GM19025 (cell line): ENCODE data around the gene GHR.

Experiments
- ATAC-seq: cut with Tn5 transposase; IDR thresholded peaks from one replicate; pipeline ENCODE4 v1.9.1; 2021; ENCODE audit warnings: mild to moderate bottlenecking, low read depth, moderate library complexity; ENCODE audit not compliant: unreplicated experiment

GHR gene

DNA sequence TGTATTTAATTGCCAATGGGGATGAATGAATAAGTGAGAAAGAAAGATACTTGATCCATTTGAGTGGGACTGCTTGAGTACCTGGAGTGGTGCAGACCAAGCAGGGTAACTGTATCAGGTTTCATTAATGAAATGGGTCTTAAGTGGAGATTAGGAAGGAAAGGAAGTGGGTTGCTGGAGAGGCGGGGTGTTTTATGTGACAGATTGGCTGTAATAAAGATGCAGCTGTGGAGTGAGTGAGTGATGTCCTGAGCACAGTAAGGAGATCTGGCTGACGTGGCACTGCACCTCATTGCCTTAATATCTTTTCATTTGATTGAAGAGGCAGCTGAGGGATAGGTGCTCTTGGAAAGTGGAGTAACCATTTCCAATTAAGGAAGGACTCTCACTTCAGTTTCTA, 172.4 kb downstream of the GHR start:
- no peak for ATAC-seq

DNA sequence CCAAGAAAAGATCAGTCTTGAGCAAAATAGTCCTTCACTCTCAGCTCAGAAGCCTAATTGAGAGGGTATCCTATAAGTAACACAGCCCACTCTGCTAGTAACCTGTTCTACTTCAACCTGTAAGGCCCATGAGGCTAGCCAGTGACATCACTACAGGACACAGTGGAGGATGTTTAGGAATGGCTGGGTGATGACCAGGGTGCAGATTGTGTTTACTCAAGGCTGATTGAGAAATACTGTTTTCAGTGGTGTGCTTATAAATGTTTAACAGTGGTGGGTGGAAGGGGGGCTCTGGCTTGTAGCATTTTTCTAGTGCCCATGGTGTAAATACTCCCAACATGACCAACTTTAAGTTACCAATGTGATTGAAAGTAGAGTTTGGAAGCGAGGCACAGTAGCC, 173.6 kb downstream of the GHR start:
- ATAC-seq, result no peak

DNA sequence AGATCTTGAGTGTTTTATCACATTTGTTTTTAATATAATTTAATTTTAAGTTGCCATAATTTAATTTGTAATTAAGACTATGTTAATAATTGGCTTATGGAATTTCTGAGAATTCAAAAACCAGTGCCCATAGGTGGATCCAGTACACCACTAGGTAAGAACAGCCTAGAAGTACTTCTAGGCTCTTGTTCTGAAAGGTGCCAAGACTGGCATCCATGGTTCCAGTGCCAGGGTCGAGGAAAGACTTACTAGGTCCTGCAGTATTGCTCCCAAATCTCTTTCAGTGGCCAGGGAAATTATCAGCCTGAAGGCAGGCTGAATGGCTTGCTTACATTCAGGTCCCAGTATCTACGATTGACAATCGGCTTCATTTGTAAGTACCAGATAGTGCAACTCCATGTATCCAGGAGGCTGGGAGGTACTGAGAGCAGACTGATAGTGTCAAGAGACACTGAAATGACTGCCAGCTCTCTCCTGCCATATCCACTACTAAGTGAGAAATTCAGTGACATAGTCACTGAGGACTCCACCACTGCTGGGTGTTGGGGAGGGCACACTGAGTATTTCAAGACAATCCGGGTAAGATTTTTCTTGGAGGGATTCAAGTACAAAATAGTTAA, 174.2 kb downstream of the GHR start:
- ATAC-seq, result no peak

DNA sequence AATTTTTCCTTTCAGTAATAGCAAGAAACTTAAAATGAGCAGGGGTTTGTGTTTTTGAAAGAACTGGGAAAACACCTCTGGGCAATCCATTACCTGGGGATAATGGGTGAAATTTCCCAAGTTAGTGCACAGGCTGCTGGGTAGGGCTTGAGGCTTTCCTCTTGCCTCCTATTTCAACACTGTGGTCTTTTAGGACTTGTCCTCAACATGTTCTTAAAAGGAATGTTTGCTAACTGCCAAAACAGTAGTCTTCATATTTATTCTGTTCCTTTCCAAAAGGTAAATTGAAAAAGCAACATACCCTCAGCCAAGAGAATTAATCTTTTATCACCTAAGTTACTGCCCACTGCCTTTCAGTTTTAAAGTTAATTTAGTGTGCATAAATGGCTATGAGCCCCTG, 175.1 kb downstream of the GHR start:
- ATAC-seq, result no peak

DNA sequence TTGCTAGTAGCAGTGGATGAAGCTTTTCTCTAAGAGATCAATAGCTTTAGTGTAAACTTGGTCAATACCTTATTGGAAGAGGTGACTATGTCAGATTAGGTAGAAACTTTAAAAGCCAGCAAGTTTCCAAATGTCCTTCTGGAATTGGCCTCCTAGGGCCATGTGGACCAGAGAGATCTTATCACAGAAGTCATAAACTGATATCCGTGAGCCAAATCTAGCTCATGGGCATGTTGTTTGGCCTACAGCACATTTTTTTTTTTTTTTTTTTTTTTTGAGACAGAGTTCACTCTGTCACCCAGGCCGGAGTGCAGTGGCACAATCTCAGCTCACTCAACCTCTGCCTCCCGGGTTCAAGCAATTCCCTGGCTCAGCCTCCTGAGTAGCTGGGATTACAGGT, 175.9 kb downstream of the GHR start:
- ATAC-seq, result no peak

DNA sequence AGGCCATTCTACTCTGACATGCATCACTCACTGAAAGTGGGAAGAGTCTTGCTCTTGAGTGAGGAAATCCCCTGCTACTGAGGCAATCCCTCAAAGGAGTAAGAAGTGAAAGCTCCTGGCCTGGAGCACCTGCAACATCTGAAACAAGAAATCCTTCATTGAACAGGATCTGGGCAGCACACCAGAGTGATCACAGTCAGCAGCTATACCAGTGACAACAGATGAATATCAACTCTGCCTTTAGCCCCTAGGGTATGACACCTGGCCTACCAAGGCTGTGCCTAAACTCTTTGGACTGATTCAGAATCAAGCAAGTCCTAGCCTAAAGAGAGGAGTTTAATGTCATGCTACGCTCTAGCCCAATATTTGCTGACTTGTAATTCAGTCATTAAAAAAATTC, 177.2 kb downstream of the GHR start:
- ATAC-seq, result no peak

DNA sequence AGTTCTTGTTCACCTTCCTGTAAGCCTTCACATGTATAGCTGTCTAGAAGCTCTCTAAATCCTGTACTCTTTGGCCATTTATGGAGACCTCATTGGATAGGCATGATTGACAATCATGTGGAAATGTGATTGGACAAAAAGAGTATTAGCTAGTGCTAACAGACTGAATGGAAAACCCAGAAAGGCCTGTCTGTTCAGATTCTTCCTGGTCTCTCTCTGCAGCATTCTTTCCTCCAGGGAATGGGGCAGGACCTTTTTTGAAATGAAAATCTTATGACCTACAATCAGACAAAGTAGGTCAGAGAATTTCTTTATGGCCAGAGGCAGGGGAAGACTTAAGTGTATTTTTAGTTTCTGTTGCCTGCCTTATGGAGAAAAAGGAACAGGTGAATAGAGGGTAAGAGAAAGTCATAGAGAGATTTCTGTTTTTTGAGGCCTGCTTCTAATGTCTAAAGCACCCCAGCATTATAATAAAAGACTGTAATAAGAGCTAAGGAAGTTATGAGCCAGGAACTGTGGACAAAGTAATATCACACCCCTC, 181.0 kb downstream of the GHR start:
- no peak for ATAC-seq

DNA sequence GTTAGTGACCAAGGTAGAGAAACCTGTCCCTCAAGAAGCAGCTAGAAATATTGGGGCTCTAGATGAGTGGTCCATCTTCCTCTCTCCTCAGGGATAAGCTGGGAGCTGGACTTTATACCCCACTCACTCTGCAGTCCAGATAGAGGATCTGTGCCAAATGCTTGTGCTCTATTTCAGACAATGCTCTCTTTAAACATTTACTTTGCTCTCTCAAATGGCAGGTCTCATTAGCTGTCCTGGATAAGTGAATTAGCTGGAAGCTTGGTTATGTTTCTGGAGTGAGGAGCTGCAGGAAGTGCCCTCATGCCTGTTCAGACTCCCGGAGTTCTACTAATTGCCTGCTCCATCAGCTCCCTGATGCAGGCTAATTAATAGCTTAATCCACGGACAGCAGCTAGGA, 182.3 kb downstream of the GHR start:
- ATAC-seq, result no peak

DNA sequence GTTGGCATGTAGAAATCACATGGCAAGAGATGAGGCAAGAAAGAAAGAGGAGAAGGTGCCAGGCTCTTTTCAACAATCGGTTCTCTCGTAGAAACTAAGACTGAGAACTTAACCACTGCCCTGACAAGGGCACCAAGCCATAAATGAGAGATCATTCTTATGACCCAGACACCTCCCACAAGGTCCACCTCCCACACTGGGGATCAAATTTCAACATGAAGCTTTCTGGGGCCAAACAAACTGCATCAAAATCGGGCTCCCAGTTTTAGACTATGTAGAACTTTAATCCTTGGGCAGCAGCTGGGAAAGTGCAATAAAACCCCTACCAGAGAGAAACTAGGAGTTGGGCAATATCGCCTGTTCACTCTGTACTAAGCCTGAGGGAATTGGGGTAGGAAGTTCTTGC, 183.2 kb downstream of the GHR start:
- ATAC-seq, result no peak

DNA sequence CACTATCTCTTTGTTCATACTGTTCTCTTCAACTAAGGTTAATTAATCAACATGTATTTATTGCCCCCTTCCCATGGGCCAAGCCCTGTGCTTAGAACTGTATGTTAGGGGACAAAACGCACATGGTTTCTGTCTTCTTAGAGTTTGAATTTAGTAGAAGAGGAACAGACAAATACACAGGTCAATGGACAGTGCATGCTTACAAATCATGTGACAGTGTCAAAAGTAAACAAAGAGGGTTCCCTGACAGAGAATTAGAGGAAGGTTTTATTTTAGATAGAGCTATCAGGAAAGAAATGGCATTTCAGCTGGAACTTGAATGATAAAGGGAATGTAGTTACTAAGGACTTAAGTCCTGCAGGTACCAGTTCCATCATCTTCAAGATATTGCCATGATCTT, 188.2 kb downstream of the GHR start:
- no peak for ATAC-seq

DNA sequence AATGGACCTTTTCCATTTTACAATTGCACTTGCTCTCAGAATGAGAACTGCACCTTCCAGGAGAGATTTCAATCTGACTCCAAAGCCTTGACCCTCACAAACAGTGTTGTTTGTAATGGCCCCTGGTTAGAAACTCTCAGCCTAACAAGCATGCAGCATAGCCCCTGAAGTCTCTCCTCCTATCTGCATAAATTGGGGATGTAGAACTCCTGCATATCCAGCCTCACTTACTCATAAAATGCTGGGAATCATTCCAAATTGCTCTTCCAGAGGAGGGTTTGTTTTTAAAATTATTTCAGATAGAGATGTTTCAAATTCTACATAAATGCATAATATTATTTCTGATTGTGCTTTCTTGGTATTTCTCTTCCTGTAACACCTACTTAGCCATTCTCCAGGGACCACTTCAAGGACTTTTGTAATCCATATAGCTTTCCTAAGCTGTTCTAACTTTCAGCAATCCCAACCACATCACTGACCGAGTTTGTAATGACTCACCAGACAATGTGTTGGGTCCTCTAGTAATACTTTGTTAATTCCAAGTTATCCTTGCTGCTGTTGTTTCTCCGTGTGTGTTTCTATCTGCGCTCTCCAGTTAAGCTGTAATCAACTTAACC, 189.6 kb downstream of the GHR start:
- ATAC-seq, result no peak

DNA sequence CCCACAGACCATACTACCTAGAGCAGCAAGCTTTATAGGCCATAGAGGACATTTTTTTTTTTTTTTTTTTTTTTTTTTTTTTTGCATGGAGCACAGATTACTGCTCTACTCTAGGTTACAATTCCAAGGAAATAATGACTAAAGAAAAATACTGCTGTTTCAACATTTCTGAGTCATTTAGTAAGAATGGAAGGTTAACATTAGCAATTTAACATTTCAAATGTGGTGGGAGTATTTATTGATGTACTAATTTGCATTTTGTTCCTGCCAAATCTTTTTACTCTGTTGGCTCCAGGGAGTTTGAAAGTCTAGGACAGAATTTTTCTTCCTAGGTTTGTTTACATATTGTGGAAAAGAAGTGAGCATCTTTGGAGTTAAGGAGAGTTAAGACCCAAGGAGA, 191.3 kb downstream of the GHR start:
- ATAC-seq, result no peak

DNA sequence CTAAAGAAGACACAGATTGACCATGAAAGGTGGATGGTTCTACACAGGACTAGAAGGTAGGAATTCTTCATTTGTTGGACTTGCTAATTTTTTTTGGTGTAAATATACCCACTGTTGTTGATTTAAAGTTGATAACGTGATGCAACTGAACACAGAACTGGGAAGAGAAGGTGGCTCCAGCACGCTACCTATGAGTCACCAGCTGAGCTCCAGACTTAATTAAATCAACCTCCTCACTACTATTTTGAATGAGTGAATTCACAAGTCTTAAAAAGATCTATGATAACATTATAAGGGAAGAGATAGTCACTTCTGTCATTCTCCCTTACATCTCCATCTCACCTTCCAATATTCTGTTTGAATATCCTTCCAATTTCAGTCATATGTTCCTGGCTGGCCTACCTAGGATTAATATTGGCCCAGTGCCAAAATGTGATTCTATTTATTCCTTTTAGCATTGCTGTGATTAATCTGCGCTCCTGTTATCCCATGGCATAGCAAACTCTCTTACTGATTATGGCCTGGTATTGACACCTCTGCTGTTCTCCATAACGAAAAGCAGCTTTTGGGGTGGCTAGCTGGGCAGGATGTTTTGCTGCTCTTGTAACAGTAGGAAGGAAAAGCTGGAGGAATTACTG, 197.5 kb downstream of the GHR start:
- ATAC-seq, result no peak

DNA sequence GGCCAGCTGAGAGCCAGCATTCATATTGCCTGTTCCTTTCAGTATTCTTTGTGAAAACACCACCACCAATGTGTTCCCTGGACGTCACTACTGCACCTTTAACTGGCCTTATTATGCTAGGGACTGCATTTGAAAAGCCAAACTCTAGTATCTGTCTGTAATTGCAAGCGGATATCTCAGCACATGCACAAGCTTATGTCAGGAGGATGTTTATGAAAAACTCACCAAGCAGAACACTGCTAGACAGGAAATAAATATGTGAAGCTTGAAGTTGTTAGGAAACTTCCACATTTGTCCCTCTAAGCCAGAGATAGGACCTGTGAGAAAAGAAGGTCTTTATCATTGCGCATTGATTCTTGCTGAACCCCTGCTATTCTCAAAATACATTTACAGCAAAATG, 198.0 kb downstream of the GHR start:
- ATAC-seq, result no peak

DNA sequence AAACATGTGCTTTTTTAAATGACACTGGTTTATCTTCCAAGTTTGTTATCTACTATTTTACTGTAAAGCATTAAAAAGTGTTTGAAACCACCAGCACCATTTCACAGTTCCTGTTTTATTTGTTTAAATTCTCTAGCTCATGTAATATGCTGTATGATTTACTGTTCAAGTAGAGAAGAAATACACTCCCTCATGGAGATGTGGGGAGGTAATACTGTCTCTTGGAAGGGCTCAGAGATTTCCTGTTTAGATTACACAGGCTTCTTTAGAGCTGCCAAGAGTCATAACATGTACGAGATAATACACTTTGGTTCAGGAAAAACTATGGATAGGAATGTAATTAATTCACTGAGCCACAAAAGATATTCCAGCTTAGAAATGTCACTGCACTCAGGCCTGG, 198.4 kb downstream of the GHR start:
- no peak for ATAC-seq

DNA sequence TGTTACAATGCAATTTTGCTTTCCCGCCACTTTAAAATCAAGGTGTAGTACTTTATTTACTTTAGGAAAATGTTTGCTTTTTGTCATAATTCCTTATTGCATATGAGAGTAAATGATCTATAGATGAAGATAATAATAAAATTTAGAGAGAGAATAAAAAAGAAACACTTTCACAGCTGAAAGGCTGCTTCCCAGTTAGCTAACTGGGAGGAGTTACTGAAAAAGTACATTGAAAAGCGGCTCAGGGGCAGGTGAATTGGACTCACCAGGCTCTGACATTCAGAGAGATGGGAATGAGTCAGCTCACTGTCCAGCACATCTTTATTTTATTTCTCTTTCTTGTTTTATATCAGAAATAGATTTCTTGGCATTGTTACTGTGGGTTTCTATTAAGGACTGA, 201.7 kb downstream of the GHR start:
- no peak for ATAC-seq

DNA sequence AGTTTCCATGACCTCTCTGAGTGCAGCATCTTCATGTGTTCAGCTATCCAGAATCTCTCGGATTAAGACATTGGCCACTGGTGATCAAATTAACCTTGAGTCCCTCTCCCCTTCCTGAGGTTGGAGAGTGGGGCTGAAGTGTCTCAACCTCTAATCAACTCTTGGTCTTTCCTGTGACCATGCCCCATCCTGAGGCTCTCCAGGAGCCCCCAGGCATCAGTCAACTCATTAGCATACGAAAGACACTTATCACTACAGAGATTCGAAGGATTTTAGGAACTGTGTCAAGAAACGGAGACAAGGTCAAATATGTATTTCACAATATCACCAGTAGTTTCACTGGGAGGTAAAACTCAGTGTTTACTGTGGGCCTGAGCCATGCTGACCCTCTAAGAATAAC, 203.2 kb downstream of the GHR start:
- no peak for ATAC-seq

DNA sequence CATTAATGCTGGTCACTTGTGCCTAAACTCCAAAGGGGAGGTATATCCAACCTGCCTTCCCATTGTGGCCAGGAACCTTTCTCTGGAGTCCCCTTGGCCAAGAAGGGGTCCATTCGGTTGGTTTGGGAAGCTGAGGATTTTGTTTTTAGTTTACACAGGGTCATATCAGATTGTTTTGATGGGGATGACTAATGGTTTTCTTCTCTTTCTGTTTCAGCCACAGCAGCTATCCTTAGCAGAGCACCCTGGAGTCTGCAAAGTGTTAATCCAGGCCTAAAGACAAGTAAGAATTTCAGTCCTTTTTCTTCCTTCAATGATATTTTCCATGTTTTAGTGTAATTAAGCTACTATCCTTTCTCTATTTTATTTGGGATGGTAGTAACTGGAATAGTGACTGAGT, 205.6 kb downstream of the GHR start:
- ATAC-seq, result no peak

DNA sequence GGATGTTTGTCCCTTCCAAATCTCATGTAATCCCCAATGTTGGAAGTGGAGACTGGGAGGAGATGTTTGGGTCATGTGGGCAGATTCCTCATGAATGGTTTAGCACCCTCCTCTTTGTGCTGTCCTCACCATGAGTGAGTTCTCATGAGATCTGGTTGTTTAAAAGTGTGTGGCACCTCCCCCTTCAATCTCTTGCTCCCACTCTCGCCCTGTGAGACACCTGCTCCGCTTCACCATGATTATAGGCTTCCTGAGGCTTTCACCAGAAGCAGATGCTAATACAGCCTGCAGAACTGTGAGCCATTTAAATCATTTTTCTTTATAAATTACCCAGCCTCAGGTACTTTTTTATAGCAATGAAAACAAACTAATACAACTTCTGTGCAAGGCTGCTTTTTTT, 206.0 kb downstream of the GHR start:
- ATAC-seq, result no peak

DNA sequence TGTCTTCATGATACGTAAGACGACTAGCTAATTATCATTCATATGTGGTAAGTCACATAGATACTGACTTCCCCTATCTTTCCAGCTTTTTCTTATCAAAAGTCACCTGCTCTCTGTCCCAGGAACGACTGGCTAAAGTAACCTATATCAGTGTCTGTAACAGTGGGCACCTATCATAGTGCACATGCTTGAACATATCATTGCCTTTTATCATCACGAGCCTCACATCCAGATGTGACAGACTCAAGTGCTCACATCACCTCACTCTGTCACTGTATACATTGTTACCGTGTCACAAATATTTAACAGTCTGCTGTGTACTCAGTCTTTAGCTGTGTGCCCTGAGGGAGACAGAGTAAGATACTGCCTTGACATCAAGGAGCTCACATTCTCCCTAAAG, 208.0 kb downstream of the GHR start:
- no peak for ATAC-seq

DNA sequence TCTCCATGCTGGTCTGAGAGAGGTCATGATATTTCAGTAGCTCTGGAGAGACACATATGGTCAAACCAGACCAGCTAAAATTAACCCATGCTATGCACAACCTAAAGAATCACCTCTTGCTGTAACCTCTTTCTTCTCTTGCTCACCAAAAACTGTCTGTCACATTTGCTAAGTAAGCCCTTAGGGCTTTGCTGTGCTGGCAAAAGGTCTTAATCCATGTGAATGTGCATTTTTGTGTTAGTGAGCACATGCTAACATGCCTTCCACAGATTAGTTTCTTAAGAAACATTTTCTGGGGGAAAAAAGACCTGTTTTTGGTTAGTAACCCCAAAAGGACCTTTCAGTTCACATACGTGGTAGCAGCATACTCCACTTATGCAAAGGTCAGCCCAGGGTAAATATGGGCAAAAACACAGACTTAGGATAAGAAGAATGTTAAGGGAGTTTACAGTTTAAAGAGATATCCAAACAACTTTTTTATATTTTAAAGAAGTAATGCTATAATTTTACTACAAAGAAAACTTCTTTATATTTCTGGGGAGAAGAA, 209.2 kb downstream of the GHR start:
- ATAC-seq, result no peak

DNA sequence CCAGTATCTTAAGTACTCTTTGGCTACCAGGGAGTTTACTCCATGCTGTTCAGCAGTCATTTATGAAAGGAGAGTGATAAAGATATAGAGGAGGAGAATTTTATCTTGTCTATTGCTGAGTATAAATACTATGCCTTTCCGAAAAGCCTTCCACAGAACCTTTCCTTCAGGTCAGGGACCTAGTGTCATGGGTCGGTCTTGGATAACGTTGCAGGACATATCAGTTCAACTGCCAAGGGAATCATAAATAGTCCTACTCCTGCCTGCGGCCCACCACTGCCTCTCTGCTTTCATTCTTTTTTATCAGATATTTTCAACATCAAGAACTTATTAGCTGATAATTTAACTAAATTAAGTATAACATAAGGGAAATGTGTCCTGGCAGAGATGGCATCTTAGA, 211.3 kb downstream of the GHR start:
- no peak for ATAC-seq
